HCT116 (cell line): ENCODE data around the gene TIMM50.

ENCODE experiments used
- CEBPB ChIP-seq: IDR thresholded peaks from 2 replicates; pipeline ENCODE4 v1.6.1; 2012; ENCODE audit warnings: low read depth
- CTCF ChIP-seq, 3 experiments: fragments of 200-600 bp in 1 of 3; sonication (generic) in 1 of 3; IDR thresholded peaks in 2 of 3; conservative IDR thresholded peaks in 1 of 3; 2 replicates each; pipeline ENCODE4 v1.5.1; 2012 to 2017; ENCODE audit warnings: low read depth in 2 of 3, low read length in 2 of 3, antibody characterized with exemption in 1 of 3, borderline replicate concordance in 1 of 3, control low read depth in 1 of 3, mild to moderate bottlenecking in 1 of 3, mixed read lengths in 1 of 3, mixed run types in 1 of 3, moderate library complexity in 1 of 3; ENCODE audit not compliant: insufficient read depth in 1 of 3
- EZH2 ChIP-seq: fragments of 200-600 bp; sonication (generic); IDR thresholded peaks from 2 replicates; pipeline ENCODE4 v1.6.1; 2017; ENCODE audit warnings: antibody characterized with exemption, mixed run types
- MAX ChIP-seq: IDR thresholded peaks from 2 replicates; pipeline ENCODE4 v1.6.1; 2012
- POLR2A ChIP-seq: IDR thresholded peaks from 2 replicates; pipeline ENCODE4 v1.7.0; 2011; ENCODE audit warnings: borderline replicate concordance; ENCODE audit not compliant: insufficient read depth, insufficient read length; ENCODE audit errors: extremely low read depth
- POLR2AphosphoS5 ChIP-seq: IDR thresholded peaks from 2 replicates; pipeline ENCODE4 v1.6.1; 2011; ENCODE audit warnings: mild to moderate bottlenecking, low read depth, low read length, moderate library complexity
- RAD21 ChIP-seq: IDR thresholded peaks from 2 replicates; pipeline ENCODE4 v1.6.1; 2012; ENCODE audit warnings: low read depth, mild to moderate bottlenecking
- YY1 ChIP-seq: IDR thresholded peaks from 2 replicates; pipeline ENCODE4 v1.6.1; 2011; ENCODE audit warnings: low read length, low read depth, moderate library complexity, mild to moderate bottlenecking; ENCODE audit not compliant: insufficient replicate concordance; ENCODE audit errors: extremely low read depth
- ZBTB33 ChIP-seq: IDR thresholded peaks from 2 replicates; pipeline ENCODE4 v1.6.1; 2011; ENCODE audit warnings: mild to moderate bottlenecking, low read length, moderate library complexity; ENCODE audit not compliant: insufficient replicate concordance; ENCODE audit errors: extremely low read depth
- ZFX ChIP-seq: fragments of 450-650 bp; IDR thresholded peaks from 2 replicates; pipeline ENCODE4 v1.6.1; 2017

GRCh38 chr19:39498798-39499642 lies 18.4 kb downstream of the TIMM50 start, which contains the start of gene DLL3:
- no peak for TF ChIP-seq POLR2A
- no peak for TF ChIP-seq CTCF (IDR thresholded peaks at IDR 0.05 in 2 of 3, conservative IDR thresholded peaks at IDR 0.05 in 1 of 3; ENCODE audit: borderline replicate concordance in 1 of 3, insufficient read depth in 1 of 3, low read depth in 2 of 3, low read length in 2 of 3)
- TF ChIP-seq YY1: no peak
- TF ChIP-seq POLR2AphosphoS5: no peak
- TF ChIP-seq MAX: no peak
- no peak for TF ChIP-seq EZH2
- TF ChIP-seq CEBPB: no peak
- no peak for TF ChIP-seq ZBTB33
- no peak for TF ChIP-seq ZFX
- TF ChIP-seq RAD21: no peak
